HEK293 (cell line): ENCODE results near the gene TBCK.

Experiments used
- CTCF ChIA-PET: fragments of 350-600 bp; formaldehyde crosslinking; extraction: SDS; loops from one replicate; lab custom pipeline; 2021; ENCODE audit warnings: antibody characterized with exemption; lab: Yijun Ruan, JAX
- POLR2A ChIA-PET: fragments of 300-600 bp; formaldehyde crosslinking; extraction: SDS; loops from one replicate; lab custom pipeline; 2020; ENCODE audit warnings: antibody characterized with exemption, inconsistent platforms; lab: Yijun Ruan, JAX
- H3K27ac ChIP-seq: fragments of 200-500 bp; sonication (Bioruptor generic); 2 replicates; pipeline ENCODE4 v1.5.1; 2014; ENCODE audit warnings: low read depth, low read length, control low read depth, inconsistent platforms; ENCODE audit errors: extremely low read depth
- H3K36me3 ChIP-seq, 2 experiments: fragments of 200-500 bp in 1 of 2; sonication (Bioruptor generic) in 1 of 2; 1 replicate in 1 of 2; 2 replicates in 1 of 2; pipeline ENCODE4 v1.5.1; 2014 to 2017; ENCODE audit warnings: inconsistent platforms in 2 of 2, low read length in 2 of 2; ENCODE audit not compliant: control insufficient read depth in 2 of 2, insufficient read depth in 1 of 2
- H3K4me1 ChIP-seq: fragments of 200-500 bp; sonication (Bioruptor generic); 2 replicates; pipeline ENCODE4 v1.5.1; 2014; ENCODE audit warnings: mild to moderate bottlenecking, low read length, inconsistent platforms; ENCODE audit not compliant: control insufficient read depth, insufficient read depth
- H3K4me3 ChIP-seq: 2 replicates; pipeline ENCODE4 v1.5.1; 2011; ENCODE audit warnings: low read depth, mild to moderate bottlenecking, control low read depth, low read length, moderate library complexity
- H3K9me3 ChIP-seq: fragments of 200-500 bp; sonication (Bioruptor generic); 2 replicates; pipeline ENCODE4 v1.5.1; 2014; ENCODE audit warnings: low read depth, low read length, inconsistent platforms; ENCODE audit not compliant: control insufficient read depth, insufficient read depth
- BCL11A ChIP-seq: fragments of 450-650 bp; formaldehyde crosslinking; IDR thresholded peaks from 2 replicates; pipeline ENCODE4 v1.5.1; 2016; ENCODE audit warnings: low read depth, missing biosample characterization, missing genetic modification characterization
- GLI2 ChIP-seq: fragments of 450-650 bp; formaldehyde crosslinking; IDR thresholded peaks from 2 replicates; pipeline ENCODE4; 2017; ENCODE audit warnings: missing biosample characterization, missing genetic modification characterization, low read depth, borderline replicate concordance
- KLF17 ChIP-seq: fragments of 450-650 bp; formaldehyde crosslinking; IDR thresholded peaks from 2 replicates; pipeline ENCODE4 v1.5.1; 2016; ENCODE audit warnings: missing biosample characterization, missing genetic modification characterization
- OSR2 ChIP-seq: fragments of 450-650 bp; formaldehyde crosslinking; IDR thresholded peaks from 2 replicates; pipeline ENCODE4 v1.5.1; 2016; ENCODE audit warnings: missing biosample characterization, missing genetic modification characterization
- PBX3 ChIP-seq: sonication (generic); formaldehyde crosslinking; IDR thresholded peaks from 2 replicates; pipeline ENCODE4 v1.8.1; 2022; ENCODE audit warnings: mild to moderate bottlenecking, moderate library complexity, missing genetic modification reagents
- SALL2 ChIP-seq: fragments of 450-650 bp; formaldehyde crosslinking; IDR thresholded peaks from 2 replicates; pipeline ENCODE4 v1.5.0; 2017; ENCODE audit warnings: missing biosample characterization, mild to moderate bottlenecking, missing genetic modification characterization, borderline replicate concordance
- ZBTB20 ChIP-seq: fragments of 450-650 bp; formaldehyde crosslinking; IDR thresholded peaks from 2 replicates; pipeline ENCODE4 v1.5.1; 2016; ENCODE audit warnings: missing biosample characterization, missing genetic modification characterization
- ZBTB7A ChIP-seq: fragments of 450-650 bp; formaldehyde crosslinking; IDR thresholded peaks from 2 replicates; pipeline ENCODE4 v1.5.1; 2016; ENCODE audit warnings: low read depth, missing biosample characterization, missing genetic modification characterization
- ZNF140 ChIP-seq: fragments of 450-650 bp; formaldehyde crosslinking; IDR thresholded peaks from 2 replicates; pipeline ENCODE4 v1.5.1; 2016; ENCODE audit warnings: missing biosample characterization, missing genetic modification characterization
- ZNF148 ChIP-seq: fragments of 450-650 bp; formaldehyde crosslinking; IDR thresholded peaks from 2 replicates; pipeline ENCODE4 v1.5.0; 2017; ENCODE audit warnings: missing biosample characterization, missing genetic modification characterization, borderline replicate concordance
- ZNF23 ChIP-seq: fragments of 450-650 bp; formaldehyde crosslinking; IDR thresholded peaks from 2 replicates; pipeline ENCODE4 v1.5.1; 2016; ENCODE audit warnings: missing biosample characterization, missing genetic modification characterization, borderline replicate concordance
- ZNF248 ChIP-seq: fragments of 450-650 bp; formaldehyde crosslinking; IDR thresholded peaks from 2 replicates; pipeline ENCODE4 v1.5.1; 2017; ENCODE audit warnings: missing biosample characterization, missing genetic modification characterization
- ZNF366 ChIP-seq: fragments of 450-650 bp; formaldehyde crosslinking; conservative IDR thresholded peaks from 2 replicates; pipeline ENCODE4 v1.5.1; 2016; ENCODE audit warnings: missing biosample characterization, missing genetic modification characterization
- ZNF423 ChIP-seq: fragments of 450-650 bp; formaldehyde crosslinking; IDR thresholded peaks from 2 replicates; pipeline ENCODE4 v1.5.1; 2016; ENCODE audit warnings: missing biosample characterization, missing genetic modification characterization
- ZNF558 ChIP-seq: fragments of 450-650 bp; formaldehyde crosslinking; IDR thresholded peaks from 2 replicates; pipeline ENCODE4 v1.5.1; 2016; ENCODE audit warnings: missing biosample characterization, missing genetic modification characterization
- ZNF561 ChIP-seq: fragments of 450-650 bp; IDR thresholded peaks from 2 replicates; pipeline ENCODE4 v1.5.1; 2018; ENCODE audit warnings: missing biosample characterization, missing genetic modification characterization, borderline replicate concordance
- TF ChIP-seq, protein P1 (sequence below): fragments of 450-650 bp; formaldehyde crosslinking; IDR thresholded peaks from 2 replicates; pipeline ENCODE4 v1.5.1; 2016; ENCODE audit warnings: missing biosample characterization, missing genetic modification characterization
- TF ChIP-seq, protein P2 (sequence below): fragments of 450-650 bp; formaldehyde crosslinking; IDR thresholded peaks from 2 replicates; pipeline ENCODE4 v1.5.1; 2017; ENCODE audit warnings: missing biosample characterization, missing genetic modification characterization

TBCK gene

DNA sequence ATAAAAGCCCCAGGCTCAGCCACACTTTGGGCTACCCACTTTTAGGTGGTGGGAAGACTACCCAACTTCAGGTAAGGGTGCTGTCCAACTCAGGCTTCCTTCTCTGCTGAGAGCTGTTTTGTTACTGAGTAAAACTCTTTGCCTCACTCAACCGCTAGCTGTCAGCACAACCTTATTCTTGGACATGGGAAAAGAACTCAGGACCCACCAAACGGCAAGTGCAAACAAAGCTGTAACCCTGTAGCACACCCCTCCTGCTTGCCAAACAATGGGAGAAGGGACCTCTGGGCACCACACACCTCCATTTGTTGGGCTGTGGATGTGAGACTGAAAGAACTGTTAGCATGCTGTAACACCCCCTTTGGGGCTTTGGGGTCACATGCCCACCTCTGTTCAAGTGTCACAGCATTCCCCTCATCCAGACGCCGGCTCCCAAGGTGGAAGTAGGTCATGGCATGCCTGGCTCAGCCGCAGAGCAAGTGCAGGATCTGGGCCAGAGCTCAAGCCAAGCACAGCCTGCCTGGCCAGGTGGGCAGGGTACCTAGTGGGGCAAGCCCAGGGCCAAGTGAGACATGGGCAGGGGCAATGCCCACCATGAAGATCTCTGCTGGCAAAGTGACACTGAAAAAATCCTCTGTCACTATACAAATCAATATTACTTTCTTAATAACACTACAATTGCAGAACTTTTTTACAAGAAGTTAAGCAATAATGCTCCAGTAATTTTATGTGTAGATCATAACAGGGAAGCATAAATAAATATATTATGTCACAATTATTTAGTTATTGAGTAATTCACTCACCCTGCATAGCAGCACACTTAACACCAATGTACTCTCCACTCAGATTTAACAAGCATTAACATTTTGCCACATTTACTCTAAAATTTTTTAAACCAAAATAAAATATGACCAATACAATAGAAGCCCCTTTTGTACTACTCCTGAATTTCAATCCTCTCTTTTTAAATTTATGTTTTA lies 107.2 kb downstream of the TBCK start:
- H3K9me3 ChIP-seq: no peaks in the 10 kb centered on the region
- CTCF ChIA-PET: no interaction called here
- peaks cover 0 to 6% of the 10 kb centered on the region in 2 experiments; a peak in 1 of 3 replicates for H3K36me3 ChIP-seq
- no peak overlapping the region for H3K4me3 ChIP-seq
- POLR2A ChIA-PET: no interaction called here
- no peak overlapping the region for H3K27ac ChIP-seq
- H3K4me1 ChIP-seq: no peaks in the 10 kb centered on the region
- no peak for TF ChIP-seq GLI2 (tag by site-specific recombination)
- no peak for TF ChIP-seq ZNF423 (tag by site-specific recombination)
- no peak for TF ChIP-seq PBX3
- TF ChIP-seq, protein P1, sequence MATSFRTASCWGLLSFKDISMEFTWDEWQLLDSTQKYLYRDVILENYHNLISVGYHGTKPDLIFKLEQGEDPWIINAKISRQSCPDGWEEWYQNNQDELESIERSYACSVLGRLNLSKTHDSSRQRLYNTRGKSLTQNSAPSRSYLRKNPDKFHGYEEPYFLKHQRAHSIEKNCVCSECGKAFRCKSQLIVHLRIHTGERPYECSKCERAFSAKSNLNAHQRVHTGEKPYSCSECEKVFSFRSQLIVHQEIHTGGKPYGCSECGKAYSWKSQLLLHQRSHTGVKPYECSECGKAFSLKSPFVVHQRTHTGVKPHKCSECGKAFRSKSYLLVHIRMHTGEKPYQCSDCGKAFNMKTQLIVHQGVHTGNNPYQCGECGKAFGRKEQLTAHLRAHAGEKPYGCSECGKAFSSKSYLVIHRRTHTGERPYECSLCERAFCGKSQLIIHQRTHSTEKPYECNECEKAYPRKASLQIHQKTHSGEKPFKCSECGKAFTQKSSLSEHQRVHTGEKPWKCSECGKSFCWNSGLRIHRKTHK (tag by site-specific recombination): no peak
- TF ChIP-seq SALL2: no peak
- no peak for TF ChIP-seq BCL11A (tag by site-specific recombination)
- TF ChIP-seq ZBTB20 (tag by site-specific recombination): no peak
- no peak for TF ChIP-seq ZNF140
- TF ChIP-seq ZNF366 (tag by site-specific recombination): no peak
- TF ChIP-seq ZBTB7A: no peak
- no peak for TF ChIP-seq ZNF248 (tag by site-specific recombination)
- TF ChIP-seq ZNF23 (tag by site-specific recombination): no peak
- no peak for TF ChIP-seq ZNF558 (tag by site-specific recombination)
- no peak for TF ChIP-seq KLF17 (tag by site-specific recombination)
- TF ChIP-seq ZNF561 (tag by site-specific recombination): no peak
- no peak for TF ChIP-seq OSR2 (tag by site-specific recombination)
- TF ChIP-seq ZNF148 (tag by site-specific recombination): no peak
- TF ChIP-seq, protein P2, sequence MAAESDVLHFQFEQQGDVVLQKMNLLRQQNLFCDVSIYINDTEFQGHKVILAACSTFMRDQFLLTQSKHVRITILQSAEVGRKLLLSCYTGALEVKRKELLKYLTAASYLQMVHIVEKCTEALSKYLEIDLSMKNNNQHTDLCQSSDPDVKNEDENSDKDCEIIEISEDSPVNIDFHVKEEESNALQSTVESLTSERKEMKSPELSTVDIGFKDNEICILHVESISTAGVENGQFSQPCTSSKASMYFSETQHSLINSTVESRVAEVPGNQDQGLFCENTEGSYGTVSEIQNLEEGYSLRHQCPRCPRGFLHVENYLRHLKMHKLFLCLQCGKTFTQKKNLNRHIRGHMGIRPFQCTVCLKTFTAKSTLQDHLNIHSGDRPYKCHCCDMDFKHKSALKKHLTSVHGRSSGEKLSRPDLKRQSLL (tag by site-specific recombination): no peak
